Measurements from ENCODE around the gene EHD1. TPM values are rescaled to one million over a fixed set of nuclear protein-coding genes. Genes with fewer than 3 reads are reported as not detected.

Gene EHD1
- total and polyA plus RNA-seq, 2 of the 8 experiments (the other 6 are each of a cell fraction or from before 2014, with no cell fraction given): 31.5 to 42.9 TPM

- TF ChIP-seq CHD7 (IDR thresholded peaks at IDR 0.05; ENCODE audit: insufficient replicate concordance, low read length) (no peak), SIRT6 (IDR thresholded peaks at IDR 0.05; ENCODE audit: low read length) (no peak), RXRA (IDR thresholded peaks at IDR 0.05; ENCODE audit: insufficient read depth, low read depth, low read length) (no peak), CTCF (IDR thresholded peaks at IDR 0.05; ENCODE audit: control extremely low read depth in 1 of 3, insufficient read depth in 1 of 3, low read depth in 1 of 3, low read length in 3 of 3) (no peak), YY1 (IDR thresholded peaks at IDR 0.05; ENCODE audit: low read depth, low read length) (no peak), CTBP2 (IDR thresholded peaks at IDR 0.05; ENCODE audit: borderline replicate concordance, insufficient read depth, insufficient read length, low read length) (no peak), CEBPB (IDR thresholded peaks at IDR 0.05; ENCODE audit: low read depth, low read length) (no peak)
Measured at GRCh38 chr11:64802370-64803157, 75.9 kb downstream of the EHD1 start (continued).
